Bronchial smooth muscle cell (primary cell): ENCODE measurements around the gene TINAGL1. TPM values are rescaled to one million over a fixed set of nuclear protein-coding genes. Genes with fewer than 3 reads are reported as not detected.

Experiments
- total RNA-seq: library from RNA; depleted of rRNA; stranded (reverse); fragments of >200 nt; gene quantifications from 2 replicates; pipeline ENCODE4 v1.2.1, GENCODE V29; 2014

TINAGL1 gene
- total RNA-seq, result 0.94 and 2.4 TPM in 2 replicates

GRCh38 chr1:31576201-31576669 lies at the start of gene TINAGL1:
Gene TINAGL1 (plus strand): TSS chr1:31576515. CDS start chr1:31577149, 634 bp downstream.

GRCh38 chr1:31617218-31617915 lies 41.1 kb downstream of the TINAGL1 start, which contains the start of gene HCRTR1:
Gene HCRTR1 (plus strand): TSS chr1:31617689. CDS start chr1:31619193, 1,504 bp downstream.

Other genes with a start within 250 kb of the TINAGL1 start
- 94.9 and 154 TPM in 2 replicates for gene FABP3, start 203.4 kb upstream of the TINAGL1 start, total RNA-seq
- 1.1 and 2.1 TPM in 2 replicates for gene SERINC2, start 163.3 kb upstream of the TINAGL1 start, total RNA-seq
- not detected in 2 replicates for gene HCRTR1, start 41.2 kb downstream of the TINAGL1 start, total RNA-seq
- 48.4 and 54.0 TPM in 2 replicates for gene PEF1, start 68.4 kb downstream of the TINAGL1 start, total RNA-seq
- gene COL16A1, start 127.5 kb downstream of the TINAGL1 start, total RNA-seq, result 85.6 and 115 TPM in 2 replicates
- gene ADGRB2, start 187.8 kb downstream of the TINAGL1 start, total RNA-seq, result 6.9 and 10.6 TPM in 2 replicates
- 17.4 and 33.6 TPM in 2 replicates for gene SPOCD1, start 239.5 kb downstream of the TINAGL1 start, total RNA-seq